HG02973 (cell line): ENCODE measurements around the gene GALNT3.

Experiments
- ATAC-seq: cut with Tn5 transposase; IDR thresholded peaks from one replicate; pipeline ENCODE4 v1.9.1; 2021; ENCODE audit warnings: moderate library complexity; ENCODE audit not compliant: unreplicated experiment

GALNT3 gene

DNA sequence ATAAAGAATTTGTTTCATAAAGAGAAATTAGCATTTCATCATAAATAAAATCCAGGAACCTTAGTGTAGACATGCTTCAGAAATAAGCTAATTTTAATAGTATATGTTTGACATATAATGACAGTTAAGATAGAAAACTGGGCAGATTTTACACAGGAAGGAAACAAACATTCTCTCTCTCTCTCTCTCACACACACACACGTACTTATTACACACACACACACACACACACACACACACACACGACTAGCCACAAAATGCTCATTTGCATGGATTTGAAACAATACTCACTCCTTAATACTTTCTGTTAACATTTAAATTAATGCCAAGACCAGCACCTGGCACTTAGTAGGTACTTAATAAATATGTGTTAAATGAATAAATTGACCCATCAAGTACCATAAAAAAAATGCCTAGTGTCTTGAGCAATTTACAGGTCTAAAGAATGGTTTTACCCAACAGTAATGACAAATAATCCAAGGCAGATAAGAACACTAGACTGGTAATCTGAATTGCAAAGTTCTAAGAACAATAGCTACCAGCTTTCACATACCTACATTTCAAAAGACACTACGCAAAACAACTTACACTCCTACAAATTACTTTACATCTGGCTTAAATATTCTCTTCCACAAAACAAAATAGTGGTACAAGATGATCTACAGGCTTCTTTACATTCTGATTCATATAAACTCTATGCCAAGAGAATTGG lies 2.9 kb upstream of the GALNT3 start:
- ATAC-seq, result no peak

DNA sequence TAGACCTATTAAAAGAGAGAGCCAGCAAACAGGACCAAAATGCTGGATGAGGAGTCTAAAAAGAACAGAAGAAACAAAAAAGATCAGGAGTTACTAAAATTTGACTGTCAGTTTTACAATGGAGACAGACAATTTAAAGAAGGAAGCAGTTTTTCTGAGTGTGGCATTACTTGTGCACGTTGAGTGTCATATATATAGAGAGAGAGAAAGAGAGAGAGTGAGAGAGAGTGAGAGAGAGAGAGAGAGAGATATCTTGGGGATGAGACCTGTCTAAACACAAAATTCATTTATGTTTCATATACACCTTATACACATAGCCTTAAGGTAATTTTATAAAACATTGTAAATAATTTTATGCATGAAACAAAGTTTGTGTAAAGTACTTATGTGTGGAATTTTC lies 2.1 kb upstream of the GALNT3 start:
- ATAC-seq, result no peak

DNA sequence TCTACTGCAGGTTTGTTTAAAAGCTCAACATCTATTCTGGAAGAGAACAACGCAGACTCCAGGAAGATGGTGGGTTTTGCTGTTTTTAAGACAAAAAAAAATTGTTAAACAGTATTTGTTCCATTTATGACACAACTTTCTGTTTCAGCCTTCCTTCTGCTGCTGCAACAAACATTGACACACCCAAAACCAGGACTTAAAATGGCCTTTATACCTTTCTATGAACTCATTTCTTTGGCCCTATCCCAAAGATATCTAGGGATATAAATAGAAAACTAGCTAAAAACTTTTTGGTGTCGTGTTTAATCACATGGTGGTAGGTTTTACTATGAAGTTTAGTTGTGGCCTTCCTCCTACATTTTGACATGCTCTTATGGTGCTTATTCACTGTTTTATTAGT lies 964 bp upstream of the GALNT3 start:
- ATAC-seq, result peak; percentile 26

DNA sequence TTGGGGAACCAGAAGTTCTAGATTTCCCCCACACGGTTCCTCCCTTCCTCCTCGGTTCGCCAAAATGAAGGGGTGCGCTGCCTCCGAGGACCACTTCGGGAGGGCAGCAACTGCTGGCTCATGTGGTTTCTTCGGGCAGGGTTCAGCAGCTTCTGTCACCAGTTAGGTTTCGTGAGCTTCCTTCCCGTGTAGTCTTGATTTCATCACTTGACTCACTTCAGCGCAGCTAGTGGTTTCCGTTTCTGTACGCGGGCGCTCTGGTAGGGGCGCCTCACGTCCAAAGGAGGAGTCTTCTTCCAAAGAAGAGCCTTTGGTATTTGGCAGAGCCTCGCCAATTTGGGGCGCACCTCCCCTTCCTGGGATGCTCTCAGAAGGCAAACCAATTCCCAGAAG lies 485 bp upstream of the GALNT3 start:
- ATAC-seq, result peak; percentile 97

DNA sequence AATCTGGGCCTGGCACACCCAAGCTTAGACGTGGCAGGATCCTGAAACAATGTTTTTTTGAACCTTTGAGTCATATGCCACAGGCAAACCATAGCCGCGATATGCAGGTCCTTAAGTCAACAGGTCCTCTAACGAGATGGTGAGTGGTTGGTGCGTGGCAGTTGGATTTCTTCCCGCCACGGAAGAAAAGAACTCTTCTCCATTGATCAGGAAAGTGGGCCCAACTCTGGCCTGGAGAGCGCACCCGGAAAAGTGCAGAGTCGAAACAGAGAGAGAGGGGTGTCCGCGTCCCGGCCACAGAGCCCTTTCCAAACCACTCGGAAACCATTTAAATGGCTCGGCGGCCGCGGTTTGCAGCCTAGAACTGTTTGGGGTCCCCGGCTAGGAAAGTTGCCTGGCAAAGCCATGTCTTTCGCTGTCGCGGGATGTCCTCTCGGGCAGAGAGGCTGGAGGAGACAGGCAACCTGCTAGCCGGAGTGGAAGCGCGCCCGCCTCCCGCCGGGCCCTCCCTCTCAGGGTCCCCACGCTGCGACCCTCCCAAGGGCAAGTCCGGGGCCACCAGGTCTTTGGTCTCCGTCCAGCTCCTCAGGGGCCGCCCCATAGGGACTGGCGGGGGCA lies 777 bp downstream of the GALNT3 start:
- ATAC-seq, result no peak

DNA sequence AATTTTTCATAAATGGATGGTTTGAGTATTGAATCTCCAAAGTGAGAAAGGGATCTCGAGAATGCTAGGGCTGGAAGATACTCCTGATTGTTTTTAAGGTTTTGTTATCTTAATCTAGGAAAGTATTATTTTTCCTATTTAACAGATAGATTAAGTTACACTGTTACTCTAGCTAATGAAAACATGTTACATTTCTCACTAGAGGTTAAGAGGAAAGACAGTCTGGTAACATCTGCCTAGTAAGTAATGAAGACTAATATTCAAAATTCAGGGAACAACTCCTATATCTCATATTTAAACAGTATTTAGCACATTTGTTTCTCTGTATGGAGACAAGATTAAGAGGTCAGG lies 2.0 kb downstream of the GALNT3 start:
- ATAC-seq, result no peak

DNA sequence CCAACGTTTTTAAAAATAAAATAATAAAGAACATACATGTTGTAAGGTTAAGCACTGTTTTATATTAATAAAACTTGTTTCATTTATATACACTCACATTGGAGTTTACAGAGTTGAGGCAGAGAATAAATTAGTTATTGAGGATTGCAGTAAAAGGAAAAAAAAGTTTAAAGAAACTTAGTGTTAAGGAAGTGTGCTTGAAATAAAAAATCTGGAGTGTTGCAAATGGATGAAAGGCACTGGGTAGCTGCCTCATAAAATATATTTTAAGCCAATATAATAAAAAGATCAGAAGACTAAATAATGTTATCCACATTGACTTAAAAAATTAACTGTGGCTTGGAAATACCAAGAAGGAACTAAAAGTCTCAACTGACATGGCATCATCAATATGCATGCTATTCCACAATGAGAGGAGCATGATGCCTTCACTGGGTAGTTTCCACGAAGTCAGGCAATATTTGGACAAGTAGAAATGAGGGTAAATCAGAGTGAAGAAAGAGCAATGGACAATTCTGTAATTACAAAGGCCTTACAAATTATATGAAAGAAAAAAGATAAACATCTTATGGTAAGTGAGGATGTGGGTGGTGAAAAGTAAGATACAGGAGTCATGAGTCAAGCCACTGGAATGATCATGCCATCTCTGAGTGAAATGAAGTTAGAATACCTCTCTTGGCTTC lies 2.5 kb downstream of the GALNT3 start:
- no peak for ATAC-seq

DNA sequence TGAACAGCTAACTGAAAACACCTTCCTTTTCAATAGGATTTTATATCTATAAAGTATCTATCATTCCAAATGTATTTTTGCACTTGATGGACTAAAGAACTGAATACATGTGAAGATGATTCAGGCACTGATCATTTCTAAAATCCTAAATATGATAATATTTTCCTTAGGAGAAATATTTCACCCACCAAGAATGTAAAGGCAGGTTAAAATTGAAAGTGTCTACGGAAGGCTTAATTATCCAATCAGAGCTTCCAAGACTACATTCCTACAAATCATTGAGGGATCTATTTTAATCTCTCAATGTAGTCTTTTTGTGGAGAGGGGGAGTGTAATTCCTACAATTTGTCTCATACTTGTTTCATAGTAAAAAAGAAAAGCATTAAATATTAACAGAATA lies 3.6 kb downstream of the GALNT3 start:
- no peak for ATAC-seq

DNA sequence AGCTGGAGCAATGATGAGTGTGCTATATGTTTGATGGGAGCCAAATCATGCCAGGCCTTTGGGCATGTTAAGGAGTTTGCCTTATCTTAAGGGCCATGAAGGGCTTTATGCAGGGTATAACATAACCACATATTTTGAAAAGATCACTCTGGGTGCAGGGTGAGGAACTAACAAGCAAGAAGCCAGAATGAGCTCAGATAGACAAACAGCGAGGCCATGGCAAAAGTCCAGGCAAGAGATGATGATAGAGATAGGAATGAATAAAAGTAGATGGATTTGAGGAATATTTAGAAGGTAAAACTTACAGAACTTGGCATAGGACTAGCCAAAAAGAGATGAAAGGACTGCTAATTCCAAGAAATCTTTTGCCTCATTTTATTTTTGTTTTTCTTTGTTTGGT lies 6.7 kb downstream of the GALNT3 start:
- ATAC-seq, result no peak

DNA sequence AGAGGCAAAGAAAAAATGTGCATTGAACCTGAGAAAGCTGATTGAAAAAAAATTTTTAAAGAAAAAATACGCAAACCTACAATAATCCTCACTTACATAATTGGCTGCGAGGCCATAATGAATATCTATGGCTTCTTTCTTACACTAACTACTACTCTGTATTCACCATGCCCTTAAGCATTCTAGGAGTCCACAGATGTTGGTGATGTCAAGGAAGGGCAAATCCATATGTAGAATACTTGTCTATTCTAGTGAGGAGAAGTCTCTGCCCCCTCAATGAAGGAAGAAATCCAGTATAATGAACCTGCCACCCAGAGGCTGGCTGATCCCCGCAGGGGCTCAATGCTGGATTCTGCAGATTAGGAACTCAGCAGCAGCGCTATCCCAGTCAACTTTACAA lies 14.3 kb downstream of the GALNT3 start:
- no peak for ATAC-seq

DNA sequence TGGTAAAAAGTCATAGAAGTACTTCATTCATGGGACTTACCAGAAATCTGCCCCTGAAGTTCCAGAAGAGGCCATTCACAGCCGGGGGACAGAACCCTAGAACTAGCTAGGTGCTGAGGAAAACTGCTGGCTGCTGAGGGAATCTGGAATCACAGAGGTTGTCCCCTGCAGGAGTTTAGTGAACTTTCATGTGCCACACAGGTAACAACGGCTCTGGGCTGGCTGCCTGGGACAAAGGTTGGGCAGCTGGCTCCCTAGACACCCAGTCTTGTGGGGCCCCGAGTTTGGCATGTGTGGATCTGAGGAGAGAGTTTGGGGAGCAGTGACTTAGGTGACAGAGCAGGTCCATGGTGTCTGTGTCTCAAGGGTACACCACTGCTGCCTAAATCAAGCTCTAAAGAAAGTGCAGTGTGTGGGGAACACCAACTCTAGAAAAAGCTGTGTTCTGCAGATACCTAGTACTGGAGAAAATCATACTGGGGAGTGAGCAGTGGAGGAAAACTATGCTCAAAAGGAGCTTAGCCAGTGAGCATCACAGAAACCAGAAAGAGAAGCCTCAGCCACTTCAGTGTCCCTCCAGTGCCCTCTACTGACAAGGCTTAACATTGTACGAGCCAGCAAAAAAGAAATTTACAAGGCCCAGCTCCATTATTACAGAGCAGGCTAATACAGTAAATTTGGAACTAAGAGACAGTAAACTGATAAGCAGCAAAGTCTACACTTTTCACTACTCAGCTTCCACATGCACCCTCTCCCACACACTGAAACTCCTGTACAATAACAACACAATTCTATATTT lies 15.2 kb downstream of the GALNT3 start:
- ATAC-seq, result no peak

DNA sequence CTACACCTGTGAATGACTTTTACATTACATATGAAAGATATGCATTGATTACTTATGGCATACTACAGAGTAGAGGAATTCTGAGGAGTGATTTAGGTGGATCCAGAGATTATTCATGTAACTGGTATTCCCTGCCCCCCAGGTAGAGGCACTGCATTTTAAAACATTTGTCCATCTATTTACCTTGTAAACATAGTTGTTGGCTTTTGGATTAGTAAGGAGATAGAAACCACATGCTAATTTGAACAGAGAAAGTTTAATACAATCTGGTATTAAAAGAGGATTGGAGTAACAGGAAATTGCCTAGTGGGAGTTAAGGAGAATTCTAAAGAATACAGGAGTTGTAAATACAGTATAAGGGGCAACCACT lies 15.9 kb downstream of the GALNT3 start:
- no peak for ATAC-seq

DNA sequence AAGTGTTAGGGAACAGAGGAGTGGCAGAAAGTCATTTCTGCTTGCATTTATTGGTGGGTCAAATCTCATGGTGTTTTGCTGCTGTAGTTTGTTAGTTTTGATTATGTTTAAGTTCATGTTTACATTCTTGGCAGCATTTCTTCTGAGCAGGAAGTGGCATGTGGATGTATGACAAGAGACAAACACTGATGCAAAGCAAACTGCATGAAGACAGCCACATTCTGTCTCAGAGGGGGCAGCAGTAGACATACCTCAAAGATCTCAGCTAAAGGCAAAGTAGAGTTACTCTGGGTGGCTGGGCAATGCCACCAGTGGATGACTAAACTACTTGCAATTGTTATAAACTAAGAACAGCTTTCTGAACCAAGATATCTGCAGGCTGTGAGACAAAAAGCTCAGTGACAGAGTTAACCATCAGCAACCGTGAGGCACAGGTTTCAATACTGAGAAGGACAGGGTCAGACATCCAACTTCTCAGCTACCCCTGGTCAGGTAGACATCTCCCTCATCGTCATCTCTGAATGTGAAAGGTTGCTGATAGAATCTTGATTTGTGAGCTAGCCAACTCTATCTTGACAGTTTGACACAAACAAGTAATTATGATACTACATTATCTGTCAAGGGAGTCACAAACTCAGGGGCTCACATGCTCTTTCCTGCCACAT lies 16.4 kb downstream of the GALNT3 start:
- no peak for ATAC-seq

DNA sequence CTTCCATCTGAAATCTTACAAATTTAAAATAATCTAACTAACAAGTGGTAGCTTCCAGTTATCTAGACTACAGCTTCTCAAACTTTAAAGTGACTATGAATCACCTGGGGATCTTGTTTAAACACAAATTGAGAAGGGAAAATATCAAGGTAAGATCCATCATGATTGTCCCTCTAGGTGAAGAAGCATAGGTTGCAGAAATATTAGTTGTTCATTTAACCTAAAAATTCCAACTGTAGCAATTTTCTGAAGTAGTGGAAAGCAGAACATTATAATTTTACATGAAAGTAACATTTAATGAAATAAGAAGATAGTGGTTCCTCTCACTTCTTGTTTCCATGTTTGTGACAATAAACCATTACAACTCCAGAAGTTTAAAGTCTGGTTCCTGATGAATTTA lies 17.3 kb downstream of the GALNT3 start:
- ATAC-seq, result no peak

DNA sequence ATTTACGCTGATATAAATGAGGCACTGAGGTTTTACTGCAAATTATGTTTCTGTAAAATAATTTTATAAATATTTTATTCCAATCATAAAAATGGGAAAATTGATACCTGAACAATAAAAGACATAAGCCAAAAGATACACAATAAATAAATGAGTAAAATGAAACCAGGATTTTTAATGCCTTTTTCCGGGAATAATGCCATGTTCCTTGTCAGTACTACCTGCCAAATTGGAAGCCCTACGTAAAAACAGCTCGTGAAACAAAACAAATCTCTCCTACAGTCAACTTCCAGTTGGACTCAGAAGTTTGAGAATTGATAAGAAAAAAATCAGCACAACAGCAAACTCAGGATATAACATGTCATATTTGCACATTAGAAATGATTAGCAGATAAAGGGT lies 18.0 kb downstream of the GALNT3 start:
- no peak for ATAC-seq

DNA sequence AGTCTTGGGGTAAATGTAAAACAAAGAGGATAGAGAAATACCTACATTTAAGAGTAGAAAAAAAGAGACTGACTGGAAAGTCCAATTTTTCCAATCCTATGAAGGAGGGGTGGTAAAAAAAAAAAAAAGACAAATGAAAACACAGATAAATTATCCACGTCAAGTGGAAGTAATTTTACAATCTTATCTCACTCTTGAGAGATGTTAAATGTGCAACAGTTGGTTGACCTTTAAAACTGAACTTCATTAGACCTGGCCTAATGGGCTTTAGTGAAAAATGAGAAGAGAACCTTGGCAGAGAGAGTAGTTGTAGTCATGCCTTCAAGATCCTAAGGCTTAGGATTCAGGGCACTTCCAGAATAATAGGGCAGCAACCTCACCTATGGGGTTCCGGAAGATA lies 20.4 kb downstream of the GALNT3 start:
- ATAC-seq, result no peak

DNA sequence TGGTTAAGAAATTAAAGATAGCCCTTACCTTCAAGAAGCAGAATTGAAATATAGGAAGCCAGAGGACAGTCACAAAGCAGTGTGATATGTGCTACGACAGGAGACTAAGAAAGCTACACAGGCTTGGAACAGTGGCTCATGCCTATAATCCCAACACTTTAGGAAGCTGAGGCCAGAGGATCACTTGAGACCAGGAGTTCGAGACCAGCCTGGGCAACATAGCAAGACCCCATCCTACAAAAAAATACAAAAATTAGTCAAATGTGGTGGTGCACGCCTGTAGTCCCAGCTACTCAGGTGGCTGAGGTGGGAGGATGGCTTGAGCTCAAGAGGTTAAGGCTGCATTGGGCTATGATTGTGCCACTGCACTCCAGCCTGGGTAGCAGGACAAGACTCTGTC lies 21.9 kb downstream of the GALNT3 start:
- no peak for ATAC-seq

DNA sequence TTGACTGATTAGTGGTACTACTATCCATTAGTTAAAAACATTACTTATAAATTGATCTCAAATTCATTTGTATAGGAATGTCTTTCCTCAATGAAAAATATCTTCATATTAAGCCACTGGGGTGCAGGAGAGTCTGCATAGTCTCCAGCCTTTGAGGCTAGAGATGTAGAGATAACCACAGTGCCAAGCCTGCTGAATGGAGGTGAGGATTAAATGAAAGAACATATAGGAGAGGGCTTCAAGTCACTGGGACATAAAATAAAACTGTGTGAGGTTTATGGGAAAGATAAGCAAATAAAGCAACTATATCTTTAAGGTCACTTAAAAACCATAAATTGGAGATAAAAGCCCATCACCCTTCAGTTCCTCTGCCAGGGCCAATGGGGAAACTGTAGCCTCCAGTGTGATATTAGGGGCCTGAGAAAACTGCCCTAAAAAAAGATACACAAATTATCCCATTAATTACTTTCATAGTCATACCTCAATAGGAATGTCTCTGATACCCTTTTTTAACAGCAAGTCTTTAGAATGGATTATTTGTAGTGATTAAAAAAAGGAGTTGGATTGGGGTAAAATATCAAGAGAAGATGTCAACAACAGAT lies 27.6 kb downstream of the GALNT3 start:
- ATAC-seq, result no peak

DNA sequence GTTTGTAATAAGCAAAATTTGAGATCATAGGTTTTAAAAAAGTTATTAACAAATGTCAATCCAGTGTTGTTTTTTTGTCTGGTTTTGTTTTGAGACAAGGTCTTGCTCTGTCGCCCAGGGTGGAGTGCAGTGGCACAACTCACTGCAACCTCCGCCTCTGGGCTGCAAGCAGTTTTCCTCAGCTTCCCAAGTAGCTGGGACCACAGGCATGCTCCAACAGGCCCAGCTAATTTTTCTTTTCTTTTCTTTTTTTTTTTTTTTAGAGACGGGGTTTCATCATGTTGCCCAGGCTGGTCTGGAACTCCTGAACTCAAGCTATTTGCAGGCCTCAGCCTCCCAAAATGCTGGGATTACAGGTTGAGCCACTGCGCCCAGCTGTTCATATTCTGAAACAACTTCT lies 31.3 kb downstream of the GALNT3 start:
- no peak for ATAC-seq

DNA sequence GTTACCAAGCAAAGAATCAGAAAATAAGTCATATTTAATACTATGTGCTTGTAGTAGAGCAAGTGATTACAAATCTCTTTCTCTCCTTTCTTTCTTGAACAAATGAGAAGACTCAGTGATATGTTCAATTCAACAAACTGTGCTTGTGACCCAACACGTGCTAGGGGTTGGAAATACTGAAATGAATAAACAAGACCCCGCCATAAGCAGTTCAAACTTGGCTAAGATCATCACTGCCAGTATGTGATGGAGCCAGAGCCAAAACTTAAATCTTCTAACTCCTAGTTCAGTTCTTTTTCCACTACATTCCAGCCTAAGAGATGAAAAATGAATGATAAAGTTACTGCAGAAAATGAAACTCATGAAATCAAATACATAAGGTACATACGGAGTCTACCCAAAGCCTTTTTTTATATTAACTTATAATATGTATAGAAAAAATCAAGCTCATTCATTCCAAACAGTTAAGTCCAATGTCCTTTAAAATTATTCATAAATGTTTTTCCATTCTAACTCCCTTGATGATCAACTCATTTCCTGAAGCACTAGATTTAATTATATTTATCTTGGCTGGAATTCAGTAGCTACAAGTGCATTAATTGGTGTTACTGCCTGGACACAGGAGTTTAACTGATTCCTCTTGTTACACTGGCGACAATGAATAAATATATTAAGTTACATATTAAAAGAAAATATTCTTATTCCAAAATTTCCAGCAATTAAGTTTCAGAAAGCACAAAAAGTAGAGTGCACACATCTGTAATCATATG lies 36.0 kb downstream of the GALNT3 start:
- ATAC-seq, result no peak
